Measurements from ENCODE around the gene PSTPIP2.
"Not testable (repeated sequence)": the region's sequence is repeated elsewhere in the genome, so short reads cannot be mapped to it uniquely, and the experiment has no call there.

DNA sequence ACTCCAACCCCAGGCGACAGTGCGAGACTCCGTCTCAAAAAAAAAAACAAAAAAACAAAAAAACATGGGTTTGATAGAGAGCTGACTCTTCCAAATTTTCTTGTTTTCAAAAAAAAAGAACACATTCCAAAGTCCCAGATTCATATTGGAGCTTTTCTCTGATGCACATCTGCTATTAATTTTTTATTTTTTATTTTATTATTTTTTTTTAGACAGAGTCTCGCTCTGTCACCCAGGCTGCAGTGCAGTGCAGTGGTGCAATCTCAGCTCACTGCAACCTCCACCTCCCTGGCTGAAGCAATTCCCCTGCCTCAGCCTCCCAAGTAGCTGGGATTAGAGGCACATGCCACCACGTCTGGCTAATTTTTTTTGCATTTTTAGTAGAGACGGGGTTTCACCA lies 79.5 kb downstream of the PSTPIP2 start:
- TF ChIP-seq, protein P1, sequence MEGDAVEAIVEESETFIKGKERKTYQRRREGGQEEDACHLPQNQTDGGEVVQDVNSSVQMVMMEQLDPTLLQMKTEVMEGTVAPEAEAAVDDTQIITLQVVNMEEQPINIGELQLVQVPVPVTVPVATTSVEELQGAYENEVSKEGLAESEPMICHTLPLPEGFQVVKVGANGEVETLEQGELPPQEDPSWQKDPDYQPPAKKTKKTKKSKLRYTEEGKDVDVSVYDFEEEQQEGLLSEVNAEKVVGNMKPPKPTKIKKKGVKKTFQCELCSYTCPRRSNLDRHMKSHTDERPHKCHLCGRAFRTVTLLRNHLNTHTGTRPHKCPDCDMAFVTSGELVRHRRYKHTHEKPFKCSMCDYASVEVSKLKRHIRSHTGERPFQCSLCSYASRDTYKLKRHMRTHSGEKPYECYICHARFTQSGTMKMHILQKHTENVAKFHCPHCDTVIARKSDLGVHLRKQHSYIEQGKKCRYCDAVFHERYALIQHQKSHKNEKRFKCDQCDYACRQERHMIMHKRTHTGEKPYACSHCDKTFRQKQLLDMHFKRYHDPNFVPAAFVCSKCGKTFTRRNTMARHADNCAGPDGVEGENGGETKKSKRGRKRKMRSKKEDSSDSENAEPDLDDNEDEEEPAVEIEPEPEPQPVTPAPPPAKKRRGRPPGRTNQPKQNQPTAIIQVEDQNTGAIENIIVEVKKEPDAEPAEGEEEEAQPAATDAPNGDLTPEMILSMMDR (IDR thresholded peaks at IDR 0.05; ENCODE audit: extremely low read depth in 1 of 2, insufficient read depth in 1 of 2, low read depth in 1 of 2, low read length in 2 of 2): not testable (repeated sequence)
- TF ChIP-seq POLR2AphosphoS5 (IDR thresholded peaks at IDR 0.05; ENCODE audit: insufficient read depth, low read depth, low read length): not testable (repeated sequence)

Measured in endothelial cell of umbilical vein (primary cell).